Activated CD8-positive, alpha-beta T cell treated with anti-CD3 and anti-CD28 coated beads, Interleukin-2, amount 10 ng/mL, durations not matched to agents 7 days and 5 days (primary cell): ENCODE results near the gene RERE. TPM values are rescaled to one million over a fixed set of nuclear protein-coding genes. Genes with fewer than 3 reads are reported as not detected.

Experiments used
- ATAC-seq: fragments of 150-1000 bp; cut with Tn5 transposase; one replicate; pipeline ENCODE4 v1.10.0; 2021; ENCODE audit warnings: moderate library complexity
- CTCF ChIA-PET: fragments of 350-600 bp; sonication (Branson Sonifier 250); formaldehyde crosslinking; loops from one replicate; lab custom pipeline; 2021; ENCODE audit warnings: antibody characterized with exemption; lab: Charles Lee
- POLR2A ChIA-PET: fragments of 350-600 bp; sonication (Branson Sonifier 250); formaldehyde crosslinking; loops from one replicate; lab custom pipeline; 2021; ENCODE audit warnings: antibody characterized with exemption; lab: Charles Lee
- DNase-seq: peaks from one replicate; pipeline ENCODE4 v3.0.0-alpha.2; 2020
- H3K27ac Mint-ChIP-seq: one replicate; pipeline ENCODE4 v1.8.0; 2021; ENCODE audit warnings: mild to moderate bottlenecking, mixed read lengths
- H3K27me3 Mint-ChIP-seq: one replicate; pipeline ENCODE4 v1.8.0; 2021; ENCODE audit warnings: low read depth, mixed read lengths
- H3K36me3 Mint-ChIP-seq: one replicate; pipeline ENCODE4 v1.8.0; 2021; ENCODE audit warnings: low read depth, mixed read lengths
- H3K4me1 Mint-ChIP-seq: one replicate; pipeline ENCODE4 v1.8.0; 2021; ENCODE audit warnings: low read depth, mixed read lengths
- H3K4me3 Mint-ChIP-seq: one replicate; pipeline ENCODE4 v1.8.0; 2021; ENCODE audit warnings: mild to moderate bottlenecking, mixed read lengths
- H3K9me3 Mint-ChIP-seq: one replicate; pipeline ENCODE4 v1.8.0; 2022; ENCODE audit warnings: mixed read lengths; ENCODE audit not compliant: insufficient read depth
- total RNA-seq, 2 experiments: library from RNA; stranded (reverse); gene quantifications; one replicate each; pipeline ENCODE4 v1.2.3, GENCODE V29; 2021

The RERE gene
- total RNA-seq, 2 experiments from 2014 or later = 37.4 to 44.7 TPM

- H3K4me1 Mint-ChIP-seq = peaks cover 20% of the 10 kb centered on the region
- ATAC-seq (no peak), DNase-seq (no peak)
- POLR2A ChIA-PET = interaction anchor here (0.9 kb wide), 1 partner anchor 23 kb away, joined by 5 read pairs; no protein-coding TSS in a partner anchor
- CTCF ChIA-PET = interaction anchor here (1.2 to 7.9 kb wide), 7 partner anchors 10 to 330 kb away, joined by 3 to 128 read pairs (median 6); no protein-coding TSS in a partner anchor
- H3K36me3 Mint-ChIP-seq = peaks cover 4% of the 10 kb centered on the region
- no peaks in the 10 kb centered on the region for H3K9me3 Mint-ChIP-seq
- no peaks in the 10 kb centered on the region for H3K27me3 Mint-ChIP-seq
- no peak overlapping the region for H3K4me3 Mint-ChIP-seq
- no peak overlapping the region for H3K27ac Mint-ChIP-seq
These were observed 143.0 kb downstream of the RERE start for GRCh38 chr1:8674481-8674880.

GRCh38 chr1:8671306-8671917 is 146.0 kb downstream of the RERE start:
- peak; percentile 41 for DNase-seq
- no peaks in the 10 kb centered on the region for H3K27me3 Mint-ChIP-seq

DNA sequence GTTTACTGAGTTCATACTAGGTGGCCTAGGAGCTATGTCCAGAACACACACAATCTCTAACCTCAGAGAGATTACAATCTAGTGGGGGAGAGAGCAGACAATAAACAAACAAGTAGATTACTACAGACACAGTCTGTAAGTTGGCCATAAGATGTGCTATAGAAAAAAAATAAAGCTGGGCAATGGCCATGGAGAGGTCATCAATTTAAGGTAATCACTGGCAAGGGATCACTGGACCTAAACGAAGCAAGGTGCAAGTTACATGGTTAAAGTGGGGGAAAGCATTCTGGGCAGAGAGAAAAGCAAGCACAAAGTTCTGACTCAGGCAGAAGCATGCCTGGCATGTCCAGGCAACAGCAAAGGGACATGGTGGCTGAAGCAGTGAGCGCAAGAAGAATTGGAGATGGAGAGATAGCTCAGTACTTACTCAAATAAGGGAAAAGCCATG is 147.0 kb downstream of the RERE start:
- H3K9me3 Mint-ChIP-seq = no peaks in the 10 kb centered on the region
- H3K4me3 Mint-ChIP-seq = no peak overlapping the region
- no peak overlapping the region for H3K27ac Mint-ChIP-seq
- peaks cover 26% of the 10 kb centered on the region for H3K4me1 Mint-ChIP-seq
- H3K36me3 Mint-ChIP-seq = no peaks in the 10 kb centered on the region
- ATAC-seq (peak; percentile 9), DNase-seq (no peak)
- ChIA-PET CTCF (interaction anchor here (0.6 to 7.9 kb wide), 30 partner anchors 9 to 287 kb away, joined by 3 to 128 read pairs (median 4); no protein-coding TSS in a partner anchor), POLR2A (interaction anchor here (0.5 to 1.2 kb wide), 2 partner anchors 66 to 187 kb away, joined by 3 to 4 read pairs; no protein-coding TSS in a partner anchor)
- no peaks in the 10 kb centered on the region for H3K27me3 Mint-ChIP-seq

More at GRCh38 chr1:8671306-8671917, 146.0 kb downstream of the RERE start:
- H3K4me1 Mint-ChIP-seq = peaks cover 26% of the 10 kb centered on the region
- H3K4me3 Mint-ChIP-seq = no peak overlapping the region
- ChIA-PET POLR2A (interaction anchor here (0.6 kb wide), 1 partner anchor 17 kb away, joined by 3 read pairs; no protein-coding TSS in a partner anchor), CTCF (interaction anchor here (0.6 to 7.9 kb wide), 40 partner anchors 8 to 288 kb away, joined by 3 to 128 read pairs (median 4); no protein-coding TSS in a partner anchor)
- no peaks in the 10 kb centered on the region for H3K9me3 Mint-ChIP-seq
- H3K27ac Mint-ChIP-seq = no peak overlapping the region
- H3K36me3 Mint-ChIP-seq = no peaks in the 10 kb centered on the region
- no peak for ATAC-seq

DNA sequence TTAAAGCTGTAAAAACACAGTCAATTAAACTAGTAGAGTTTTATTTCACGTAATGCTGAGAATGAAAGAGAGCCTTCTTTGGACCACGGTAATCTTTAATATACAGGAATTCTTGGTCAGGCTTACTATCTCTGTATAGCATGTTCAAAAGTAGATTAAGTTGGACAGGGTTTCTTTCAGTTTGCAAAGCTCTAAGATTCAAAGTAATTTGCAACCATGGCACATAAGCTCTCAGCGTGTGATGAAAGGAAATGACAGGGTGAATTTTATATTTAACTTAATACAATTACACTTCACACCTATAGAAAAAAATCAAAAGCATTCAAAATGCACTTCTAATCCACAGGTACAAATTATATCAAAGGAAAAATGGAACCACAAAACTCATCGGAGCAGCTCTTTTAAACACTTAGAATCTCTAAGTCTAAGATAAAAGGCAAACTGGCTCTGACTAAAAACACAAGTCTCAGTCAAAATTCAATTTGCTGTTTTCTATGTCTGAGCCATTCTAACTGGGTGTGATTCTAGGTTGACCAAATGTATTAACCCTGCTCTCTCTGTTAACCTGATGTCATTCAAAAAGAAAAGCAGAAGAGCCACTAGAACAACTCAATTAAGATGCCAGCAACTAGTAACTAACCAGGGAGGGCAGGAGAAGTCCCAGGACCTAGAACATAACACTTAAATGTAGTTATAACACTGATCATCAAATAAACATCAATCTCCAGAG is 147.7 kb downstream of the RERE start:
- no peaks in the 10 kb centered on the region for H3K9me3 Mint-ChIP-seq
- no peak for DNase-seq
- no peak overlapping the region for H3K27ac Mint-ChIP-seq
- no peak overlapping the region for H3K4me3 Mint-ChIP-seq
- no peaks in the 10 kb centered on the region for H3K27me3 Mint-ChIP-seq
- peak; percentile 59 for ATAC-seq
- no peaks in the 10 kb centered on the region for H3K36me3 Mint-ChIP-seq
- H3K4me1 Mint-ChIP-seq = peaks cover 26% of the 10 kb centered on the region
- CTCF ChIA-PET = interaction anchor here (0.6 to 7.9 kb wide), 28 partner anchors 8 to 179 kb away, joined by 3 to 128 read pairs (median 4); no protein-coding TSS in a partner anchor
- POLR2A ChIA-PET = interaction anchor here (0.9 to 1.2 kb wide), 2 partner anchors 18 to 65 kb away, joined by 3 to 8 read pairs; no protein-coding TSS in a partner anchor

DNA sequence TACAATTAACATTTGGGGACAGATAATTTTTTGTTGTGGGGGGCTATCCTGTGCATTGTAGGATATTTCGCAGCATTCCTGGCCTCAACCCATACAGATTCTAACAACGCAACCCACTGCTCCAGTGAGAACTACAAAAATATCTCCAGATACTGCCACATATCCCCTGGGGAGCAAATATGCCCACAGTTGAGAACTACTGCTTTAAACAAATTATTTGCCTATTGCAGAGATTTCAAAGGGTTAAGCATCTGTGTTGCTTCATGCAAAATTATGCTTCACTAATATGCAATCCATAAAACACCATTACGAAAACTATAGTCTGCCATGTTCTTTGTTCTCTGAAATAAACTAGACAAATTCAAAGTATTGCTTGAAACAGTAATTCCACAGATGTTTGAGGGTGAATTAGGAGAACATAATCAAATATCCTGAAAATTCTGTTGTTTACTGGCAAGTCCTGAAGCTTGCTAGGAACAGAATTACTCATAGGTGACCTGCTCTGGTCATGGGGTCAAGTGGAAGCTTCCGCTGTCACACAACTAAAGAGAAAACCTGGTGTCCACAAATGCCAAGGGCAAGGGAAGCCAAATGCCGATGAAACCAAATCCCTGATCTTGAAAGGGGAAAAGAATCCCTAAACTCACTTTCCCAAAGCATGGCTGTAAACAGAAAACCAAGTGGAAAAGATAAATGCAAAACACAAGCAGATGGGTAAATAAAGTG is 149.4 kb downstream of the RERE start:
- H3K4me3 Mint-ChIP-seq = no peak overlapping the region
- no peak overlapping the region for H3K27ac Mint-ChIP-seq
- H3K9me3 Mint-ChIP-seq = no peaks in the 10 kb centered on the region
- H3K36me3 Mint-ChIP-seq = no peaks in the 10 kb centered on the region
- POLR2A ChIA-PET = no interaction called here
- no peak for ATAC-seq
- H3K4me1 Mint-ChIP-seq = peaks cover 26% of the 10 kb centered on the region
- CTCF ChIA-PET = interaction anchor here (7.9 kb wide), 1 partner anchor 105 kb away, joined by 128 read pairs; no protein-coding TSS in a partner anchor
- H3K27me3 Mint-ChIP-seq = no peaks in the 10 kb centered on the region
- DNase-seq = no peak

DNA sequence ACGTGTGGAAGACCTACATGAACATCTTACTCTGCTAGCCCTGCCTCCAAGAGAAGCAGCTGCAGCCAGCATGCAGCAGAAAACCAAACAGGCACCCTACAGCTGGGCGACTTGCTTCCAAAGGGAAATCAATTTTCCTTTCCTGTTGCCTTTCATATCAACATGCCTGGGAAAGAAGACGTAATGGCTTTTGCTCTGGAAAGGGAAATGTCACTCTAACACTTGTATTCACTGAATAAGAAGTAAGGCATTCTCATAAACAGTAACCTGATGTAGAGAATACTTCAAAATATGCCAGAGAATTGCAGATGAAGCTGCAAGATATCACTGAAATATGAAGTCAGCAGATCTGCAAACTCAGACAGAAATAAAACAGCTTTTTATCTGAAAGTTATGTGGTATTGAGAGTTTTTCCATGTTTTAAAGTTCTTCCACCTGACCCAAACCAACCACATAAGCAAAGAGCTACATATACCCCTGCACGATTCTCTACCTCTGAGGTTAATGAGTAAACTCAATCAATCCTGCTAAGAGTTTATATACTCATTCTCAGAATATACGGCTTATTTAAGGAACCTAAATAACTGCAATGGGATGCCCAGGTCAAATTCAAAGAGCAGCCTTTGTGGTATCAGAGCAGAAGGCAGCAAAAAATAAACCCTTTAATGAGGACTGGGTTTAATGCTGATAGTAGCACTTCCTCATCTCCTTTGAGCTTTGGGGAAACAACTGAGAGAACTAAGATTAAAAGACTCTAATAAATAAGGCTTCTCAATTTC is 150.9 kb downstream of the RERE start:
- ChIA-PET POLR2A (interaction anchor here (0.6 to 1.0 kb wide), 2 partner anchors 13 to 34 kb away, joined by 3 read pairs; no protein-coding TSS in a partner anchor), CTCF (interaction anchor here (0.9 to 2.8 kb wide), 3 partner anchors 87 to 105 kb away, joined by 3 to 17 read pairs (median 4); no protein-coding TSS in a partner anchor)
- no peak overlapping the region for H3K4me3 Mint-ChIP-seq
- no peak overlapping the region for H3K27ac Mint-ChIP-seq
- no peaks in the 10 kb centered on the region for H3K36me3 Mint-ChIP-seq
- ATAC-seq = no peak
- H3K27me3 Mint-ChIP-seq = no peaks in the 10 kb centered on the region
- no peak for DNase-seq
- peaks cover 26% of the 10 kb centered on the region for H3K4me1 Mint-ChIP-seq
- no peaks in the 10 kb centered on the region for H3K9me3 Mint-ChIP-seq

GRCh38 chr1:8665833-8666232 is 151.6 kb downstream of the RERE start:
- peaks cover 20% of the 10 kb centered on the region for H3K4me1 Mint-ChIP-seq
- POLR2A ChIA-PET = interaction anchor here (0.6 kb wide), 1 partner anchor 12 kb away, joined by 3 read pairs; no protein-coding TSS in a partner anchor
- ATAC-seq = no peak
- DNase-seq = no peak
- H3K27ac Mint-ChIP-seq = no peak overlapping the region
- H3K9me3 Mint-ChIP-seq = no peaks in the 10 kb centered on the region
- H3K36me3 Mint-ChIP-seq = no peaks in the 10 kb centered on the region
- H3K27me3 Mint-ChIP-seq = no peaks in the 10 kb centered on the region
- H3K4me3 Mint-ChIP-seq = no peak overlapping the region
- CTCF ChIA-PET = interaction anchor here (0.9 to 2.8 kb wide), 3 partner anchors 86 to 104 kb away, joined by 3 to 17 read pairs (median 4); no protein-coding TSS in a partner anchor

- ChIA-PET POLR2A (no interaction called here), CTCF (interaction anchor here (0.8 to 2.8 kb wide), 3 partner anchors 38 to 103 kb away, joined by 3 to 17 read pairs (median 4); no protein-coding TSS in a partner anchor)
- ATAC-seq (no peak), DNase-seq (no peak)
- H3K9me3 Mint-ChIP-seq = no peaks in the 10 kb centered on the region
- H3K27me3 Mint-ChIP-seq = no peaks in the 10 kb centered on the region
- H3K36me3 Mint-ChIP-seq = no peaks in the 10 kb centered on the region
- H3K4me1 Mint-ChIP-seq = peaks cover 10% of the 10 kb centered on the region
- no peak overlapping the region for H3K4me3 Mint-ChIP-seq
- H3K27ac Mint-ChIP-seq = no peak overlapping the region
These were observed 152.6 kb downstream of the RERE start for GRCh38 chr1:8664887-8665286.

DNA sequence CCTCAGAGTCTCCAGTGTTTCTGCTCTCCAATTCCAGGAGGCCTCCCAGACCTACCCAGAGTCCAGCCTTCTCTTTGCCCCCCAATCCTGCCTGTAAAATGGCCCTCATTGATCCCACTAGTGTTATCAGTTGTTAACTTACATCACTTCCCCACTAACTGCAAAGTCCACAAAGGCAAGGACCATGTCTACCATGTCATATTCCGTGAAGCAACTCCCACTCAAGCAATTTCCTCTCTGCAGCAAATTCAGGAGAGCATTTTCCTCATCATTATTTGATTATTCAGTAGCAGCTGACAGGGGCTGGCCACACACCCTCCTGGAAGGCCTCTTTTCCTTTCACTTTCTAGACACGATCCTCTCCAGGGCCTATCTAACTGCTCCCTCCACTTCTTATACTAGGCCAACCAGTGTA is 153.5 kb downstream of the RERE start:
- CTCF ChIA-PET = interaction anchor here (0.8 to 4.7 kb wide), 4 partner anchors 7 to 102 kb away, joined by 3 to 35 read pairs (median 6); no protein-coding TSS in a partner anchor
- H3K9me3 Mint-ChIP-seq = no peaks in the 10 kb centered on the region
- no peak overlapping the region for H3K4me3 Mint-ChIP-seq
- peak; percentile 88 for ATAC-seq
- POLR2A ChIA-PET = interaction anchor here (1.6 kb wide), 1 partner anchor 13 kb away, joined by 4 read pairs; no protein-coding TSS in a partner anchor
- H3K4me1 Mint-ChIP-seq = peaks cover 3% of the 10 kb centered on the region
- H3K27ac Mint-ChIP-seq = no peak overlapping the region
- DNase-seq = peak; percentile 50
- H3K36me3 Mint-ChIP-seq = no peaks in the 10 kb centered on the region
- no peaks in the 10 kb centered on the region for H3K27me3 Mint-ChIP-seq

DNA sequence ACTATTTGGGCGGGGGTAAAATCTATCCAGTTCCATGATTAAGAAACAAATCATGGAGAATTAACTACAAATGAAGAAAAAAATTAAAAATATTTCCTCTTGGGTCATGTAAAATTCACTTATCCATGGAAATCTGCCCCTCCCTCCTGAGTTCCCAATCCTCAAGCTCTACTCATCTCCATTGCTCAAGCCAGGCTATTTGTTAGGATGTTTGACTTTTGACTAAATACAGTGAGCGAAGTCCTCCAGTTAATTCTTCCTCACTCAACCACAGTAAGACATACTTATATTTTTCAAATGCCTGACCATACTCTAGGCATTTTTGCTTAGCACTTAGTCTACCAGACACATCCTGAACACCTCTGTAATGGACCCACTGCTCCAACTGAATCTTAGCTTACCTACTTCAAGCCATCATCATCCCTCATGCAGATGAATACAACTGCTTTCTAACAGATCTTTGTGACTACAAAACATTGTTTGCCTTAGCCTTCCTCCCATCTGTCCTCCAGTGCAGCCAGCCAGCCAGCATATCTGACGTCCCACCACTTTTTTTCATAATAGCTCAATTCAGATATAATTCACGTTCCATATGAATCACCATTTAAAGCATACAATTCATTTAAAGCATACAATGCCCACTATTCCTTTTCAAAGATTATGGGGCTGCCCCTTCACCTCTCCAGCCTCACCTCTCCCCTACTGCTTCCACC is 154.2 kb downstream of the RERE start:
- no peaks in the 10 kb centered on the region for H3K36me3 Mint-ChIP-seq
- ChIA-PET POLR2A (interaction anchor here (0.7 to 1.6 kb wide), 2 partner anchors 9 to 12 kb away, joined by 3 to 4 read pairs; no protein-coding TSS in a partner anchor), CTCF (interaction anchor here (0.8 to 4.7 kb wide), 4 partner anchors 7 to 102 kb away, joined by 3 to 35 read pairs (median 6); no protein-coding TSS in a partner anchor)
- no peak overlapping the region for H3K27ac Mint-ChIP-seq
- no peak for ATAC-seq
- no peak for DNase-seq
- H3K4me3 Mint-ChIP-seq = no peak overlapping the region
- H3K27me3 Mint-ChIP-seq = no peaks in the 10 kb centered on the region
- H3K4me1 Mint-ChIP-seq = no peaks in the 10 kb centered on the region
- H3K9me3 Mint-ChIP-seq = no peaks in the 10 kb centered on the region
